Sigmoid colon (tissue), 4 donors: ENCODE data around the gene SLC17A9.

ENCODE experiments used
- POLR2A ChIP-seq, 2 donors: fragments of 450-650 bp; IDR thresholded peaks; one replicate each; pipeline ENCODE4 v1.6.1; 2016; ENCODE audit warnings: antibody characterized with exemption in 2 of 2, mild to moderate bottlenecking in 2 of 2, moderate library complexity in 2 of 2
- POLR2AphosphoS5 ChIP-seq, 4 donors: sonication (generic); formaldehyde crosslinking; IDR thresholded peaks; one replicate each; pipeline ENCODE4 v1.6.1; 2017; ENCODE audit warnings: antibody characterized with exemption in 4 of 4
- TF ChIP-seq, protein P1 (sequence below), 4 experiments: fragments of 450-650 bp in 3 of 4; fragments of 200-600 bp in 1 of 4; IDR thresholded peaks; one replicate each; pipeline ENCODE4 v1.5.1; 2016 to 2019; ENCODE audit warnings: antibody characterized with exemption in 4 of 4, mild to moderate bottlenecking in 3 of 4, moderate library complexity in 2 of 4

DNA sequence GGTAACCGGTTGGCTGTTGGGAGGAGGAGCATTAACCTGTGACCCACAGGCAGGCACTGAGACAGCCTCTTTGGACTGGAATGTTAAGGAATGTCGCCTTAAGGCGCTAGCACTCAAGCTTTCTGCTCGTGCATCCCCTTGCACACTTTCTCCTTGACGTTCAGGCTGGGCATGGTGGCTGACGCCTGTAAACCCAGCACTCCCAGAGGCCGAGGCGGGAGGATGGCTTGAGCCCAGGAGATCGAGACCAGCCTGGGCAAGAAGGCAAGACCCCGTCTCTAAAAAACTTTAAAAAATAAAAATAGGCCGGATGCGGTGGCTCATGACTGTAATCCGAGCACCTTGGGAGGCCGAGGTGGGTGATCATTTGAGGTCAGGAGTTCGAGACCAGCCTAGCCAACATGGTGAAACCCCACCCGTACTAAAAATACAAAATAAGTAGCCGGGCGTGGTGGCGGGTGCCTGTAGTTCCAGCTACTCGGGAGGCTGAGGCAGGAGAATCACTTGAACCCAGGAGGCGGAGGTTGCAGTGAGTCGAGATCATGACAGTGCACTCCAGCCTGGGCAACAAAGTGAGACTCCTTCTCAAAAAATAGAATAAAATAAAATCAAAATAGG lies 16.4 kb upstream of the SLC17A9 start:
- TF ChIP-seq, protein P1, sequence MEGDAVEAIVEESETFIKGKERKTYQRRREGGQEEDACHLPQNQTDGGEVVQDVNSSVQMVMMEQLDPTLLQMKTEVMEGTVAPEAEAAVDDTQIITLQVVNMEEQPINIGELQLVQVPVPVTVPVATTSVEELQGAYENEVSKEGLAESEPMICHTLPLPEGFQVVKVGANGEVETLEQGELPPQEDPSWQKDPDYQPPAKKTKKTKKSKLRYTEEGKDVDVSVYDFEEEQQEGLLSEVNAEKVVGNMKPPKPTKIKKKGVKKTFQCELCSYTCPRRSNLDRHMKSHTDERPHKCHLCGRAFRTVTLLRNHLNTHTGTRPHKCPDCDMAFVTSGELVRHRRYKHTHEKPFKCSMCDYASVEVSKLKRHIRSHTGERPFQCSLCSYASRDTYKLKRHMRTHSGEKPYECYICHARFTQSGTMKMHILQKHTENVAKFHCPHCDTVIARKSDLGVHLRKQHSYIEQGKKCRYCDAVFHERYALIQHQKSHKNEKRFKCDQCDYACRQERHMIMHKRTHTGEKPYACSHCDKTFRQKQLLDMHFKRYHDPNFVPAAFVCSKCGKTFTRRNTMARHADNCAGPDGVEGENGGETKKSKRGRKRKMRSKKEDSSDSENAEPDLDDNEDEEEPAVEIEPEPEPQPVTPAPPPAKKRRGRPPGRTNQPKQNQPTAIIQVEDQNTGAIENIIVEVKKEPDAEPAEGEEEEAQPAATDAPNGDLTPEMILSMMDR (IDR thresholded peaks at IDR 0.05) = no peak
- TF ChIP-seq POLR2A (IDR thresholded peaks at IDR 0.05) (no peak), POLR2AphosphoS5 (IDR thresholded peaks at IDR 0.05) (no peak)
